Colon (tissue), 2 donors: ENCODE results near the gene ZNRF4.
"Not testable (repeated sequence)": the region's sequence is repeated elsewhere in the genome, so short reads cannot be mapped to it uniquely, and the experiment has no call there.

ENCODE experiments used
- FAIRE-seq: peaks from 2 replicates; lab custom pipeline; 2012; peaks lifted over from hg19 to GRCh38; lab: Jason Lieb, UNC
- donor health status: control.
- donor health status: control.

ZNRF4 gene

DNA sequence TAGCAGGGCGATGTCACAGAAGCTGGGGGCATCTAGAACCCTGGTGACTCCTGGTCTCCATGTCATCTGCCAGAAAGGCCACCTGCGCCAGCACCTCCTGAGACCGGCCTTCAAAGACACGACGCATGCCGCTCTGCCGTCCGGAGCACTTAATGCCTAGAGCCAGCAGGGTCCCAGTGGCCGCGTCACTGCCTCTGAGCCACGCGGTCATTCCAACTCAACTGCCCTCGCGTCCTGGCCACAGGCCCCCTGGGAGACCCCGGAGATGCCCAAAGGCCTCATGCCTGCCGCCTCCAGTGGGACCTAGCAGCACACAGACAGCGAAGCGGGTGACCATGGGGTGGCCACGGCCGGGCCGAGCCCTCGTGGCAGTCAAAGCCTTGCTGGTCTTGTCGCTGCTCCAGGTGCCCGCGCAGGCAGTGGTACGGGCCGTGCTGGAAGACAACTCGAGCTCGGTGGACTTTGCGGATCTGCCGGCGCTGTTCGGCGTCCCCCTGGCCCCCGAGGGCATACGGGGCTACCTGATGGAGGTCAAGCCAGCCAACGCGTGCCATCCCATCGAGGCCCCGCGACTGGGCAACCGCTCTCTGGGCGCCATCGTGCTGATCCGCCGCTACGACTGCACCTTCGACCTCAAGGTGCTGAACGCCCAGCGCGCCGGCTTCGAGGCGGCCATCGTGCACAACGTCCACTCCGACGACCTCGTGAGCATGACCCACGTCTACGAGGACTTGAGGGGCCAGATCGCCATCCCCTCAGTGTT lies at the start of gene ZNRF4:
ZNRF4 (plus strand) TSS at position 51 of the 763 bp plus-strand sequence; CDS start at position 126, 75 bp downstream.
- FAIRE-seq, result no peak

GRCh38 chr19:5406198-5406597 lies 49.0 kb upstream of the ZNRF4 start:
- FAIRE-seq, result not testable (repeated sequence)

GRCh38 chr19:5406816-5407215 lies 48.4 kb upstream of the ZNRF4 start:
- no peak for FAIRE-seq

- no peak for FAIRE-seq
Measured at GRCh38 chr19:5407356-5407755, 47.9 kb upstream of the ZNRF4 start.

DNA sequence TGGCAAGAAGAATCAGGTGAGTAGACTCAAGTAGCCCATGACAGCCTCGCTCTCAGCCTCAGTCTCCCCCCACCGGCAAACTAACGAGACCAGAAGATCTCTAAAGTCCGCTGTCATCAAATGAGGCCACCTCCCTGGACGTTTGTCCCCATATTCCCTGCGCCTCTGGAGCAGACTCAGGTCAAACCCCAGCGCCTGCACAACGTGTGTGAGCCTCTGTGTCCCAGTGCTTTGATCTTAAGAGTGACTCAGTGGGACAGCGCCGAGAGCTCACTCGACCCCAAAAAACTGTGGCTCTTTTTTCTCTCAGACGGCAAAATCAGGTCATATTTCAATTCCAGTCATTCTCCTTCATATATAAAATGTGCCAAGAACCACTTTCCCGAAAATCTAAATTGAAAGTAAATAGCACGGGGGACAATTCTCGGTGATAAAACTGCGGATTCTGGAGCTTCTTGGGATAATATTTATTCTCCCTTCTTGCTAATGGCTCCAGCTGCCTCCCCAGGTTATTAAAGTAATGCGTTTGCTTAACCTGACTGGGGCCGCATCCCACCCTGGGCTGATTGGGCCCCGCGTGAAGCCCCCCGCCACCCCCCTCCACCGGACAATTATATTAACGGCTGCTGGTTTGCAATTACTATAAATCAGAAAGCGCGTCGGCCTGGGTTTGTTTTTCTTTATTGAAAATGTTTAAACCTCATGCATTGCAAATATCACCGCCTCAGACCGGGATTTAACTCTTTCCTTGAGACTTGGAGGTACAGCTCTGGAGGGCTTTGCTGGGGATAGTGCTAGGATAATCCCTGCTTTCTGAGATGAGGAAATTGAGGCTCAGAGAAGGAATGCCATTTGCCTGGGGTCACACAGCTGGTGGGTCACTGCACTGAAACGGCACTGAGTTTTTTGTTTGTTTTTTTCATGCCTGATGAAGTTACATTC lies 37.5 kb upstream of the ZNRF4 start:
- no peak for FAIRE-seq

DNA sequence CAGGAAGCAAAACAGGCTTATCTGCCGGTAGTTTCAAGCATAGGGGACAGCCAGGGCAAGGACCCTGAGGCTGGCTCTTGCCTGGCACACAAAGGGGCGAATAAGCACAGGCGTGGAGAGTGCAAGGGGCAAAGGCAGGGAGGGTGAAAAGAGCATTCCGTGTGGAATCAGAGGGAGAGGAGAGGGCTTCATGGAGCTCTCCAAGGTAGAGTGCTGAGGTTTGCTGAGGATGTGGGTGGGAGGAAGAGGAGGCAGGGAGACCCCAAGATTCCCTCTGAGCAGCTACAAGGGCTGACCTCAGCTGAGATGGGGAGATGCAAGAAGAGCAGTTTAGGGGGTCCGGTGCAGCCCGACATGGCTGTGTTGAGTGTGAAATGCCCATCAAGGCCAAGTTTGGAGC lies 36.5 kb upstream of the ZNRF4 start:
- FAIRE-seq, result no peak

DNA sequence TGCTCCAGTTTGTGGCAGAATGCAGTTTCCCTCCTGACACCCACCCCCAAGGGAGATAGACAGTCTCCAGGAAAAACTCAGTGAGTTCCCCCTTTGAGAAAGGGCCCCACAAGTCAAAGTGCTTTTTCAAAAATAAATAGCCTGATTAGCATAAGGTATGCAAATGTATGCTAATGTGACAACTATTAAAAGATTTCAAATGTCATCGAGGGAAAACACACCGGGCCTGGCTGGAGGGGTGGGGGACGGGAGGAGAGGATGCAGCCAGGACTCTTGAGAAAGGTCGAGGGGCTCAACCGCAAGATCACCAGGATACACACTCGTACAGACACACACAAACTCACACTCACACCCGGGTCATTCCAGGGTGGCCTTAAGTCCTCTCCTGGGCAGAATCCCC lies 34.3 kb upstream of the ZNRF4 start:
- FAIRE-seq, result no peak

GRCh38 chr19:5423567-5424125 lies 31.6 kb upstream of the ZNRF4 start:
- no peak for FAIRE-seq

- no peak for FAIRE-seq
Measured at GRCh38 chr19:5424192-5424973, 30.8 kb upstream of the ZNRF4 start.

DNA sequence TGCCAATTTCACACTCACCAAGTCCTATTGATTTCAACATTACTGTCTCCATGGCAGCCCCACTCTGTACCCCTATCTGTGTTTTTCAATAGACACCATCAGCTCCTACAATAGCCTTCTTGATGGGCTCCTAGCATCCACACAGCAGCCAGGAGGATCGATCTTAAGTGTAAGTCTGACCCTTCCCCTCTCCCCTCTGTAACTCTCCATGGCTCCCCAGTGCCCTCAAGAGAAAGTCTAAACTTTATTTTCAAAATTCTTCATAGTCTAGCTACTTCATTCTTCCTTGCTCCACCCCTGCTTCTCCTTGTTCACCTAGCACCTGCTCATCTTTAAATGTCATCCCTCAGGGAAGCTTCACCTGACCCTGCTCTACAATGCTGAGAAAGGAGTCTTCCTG lies 30.0 kb upstream of the ZNRF4 start:
- FAIRE-seq, result no peak

DNA sequence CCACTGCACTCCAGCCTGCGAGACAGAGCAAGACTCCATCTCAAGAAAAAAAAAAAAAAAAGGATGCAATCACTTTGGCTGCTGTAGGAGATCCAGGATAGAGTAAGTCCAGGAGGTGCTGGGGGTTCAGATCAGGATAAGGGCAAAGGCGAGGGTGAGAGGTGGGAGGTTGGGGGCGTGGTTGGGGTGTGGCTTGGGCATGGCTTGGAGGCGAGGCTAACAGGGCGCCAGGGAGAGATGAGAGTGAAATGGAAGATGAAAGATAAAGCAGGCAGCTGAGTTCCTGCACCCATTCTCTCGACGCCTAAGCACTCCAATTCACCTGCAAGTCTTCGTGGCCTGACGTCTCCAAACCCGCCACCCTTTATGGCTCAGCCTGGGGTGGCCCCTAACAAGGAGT lies 25.0 kb upstream of the ZNRF4 start:
- no peak for FAIRE-seq

GRCh38 chr19:5432687-5433086 lies 22.5 kb upstream of the ZNRF4 start:
- FAIRE-seq, result no peak

GRCh38 chr19:5434351-5434917 lies 20.8 kb upstream of the ZNRF4 start:
- no peak for FAIRE-seq

GRCh38 chr19:5434970-5435641 lies 20.1 kb upstream of the ZNRF4 start:
- FAIRE-seq, result no peak

DNA sequence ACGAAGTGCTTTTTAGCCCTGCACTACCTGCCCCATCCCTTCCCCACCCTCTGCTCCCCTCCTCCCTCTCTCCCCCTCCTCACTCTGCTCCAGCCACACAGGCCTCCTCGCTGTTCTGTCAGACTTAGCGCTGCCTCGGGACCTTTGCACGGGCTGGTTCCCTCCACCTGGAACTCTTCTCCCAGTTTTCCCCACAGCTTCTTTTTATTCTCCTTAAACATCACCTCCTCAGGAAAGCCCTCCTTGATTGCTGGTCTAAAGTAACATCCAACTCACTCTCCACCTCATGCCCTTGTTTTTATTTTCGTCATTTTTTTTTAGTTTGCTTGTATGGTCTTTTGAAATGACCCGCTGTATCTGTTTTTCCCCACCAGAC lies 19.6 kb upstream of the ZNRF4 start:
- no peak for FAIRE-seq

GRCh38 chr19:5436106-5436947 lies 18.9 kb upstream of the ZNRF4 start:
- FAIRE-seq, result no peak

- FAIRE-seq, result no peak
Measured at GRCh38 chr19:5436948-5437306, 18.3 kb upstream of the ZNRF4 start.

GRCh38 chr19:5438756-5439155 lies 16.5 kb upstream of the ZNRF4 start:
- FAIRE-seq, result not testable (repeated sequence)

- FAIRE-seq, result no peak
Measured at GRCh38 chr19:5439452-5439851, 15.8 kb upstream of the ZNRF4 start.

DNA sequence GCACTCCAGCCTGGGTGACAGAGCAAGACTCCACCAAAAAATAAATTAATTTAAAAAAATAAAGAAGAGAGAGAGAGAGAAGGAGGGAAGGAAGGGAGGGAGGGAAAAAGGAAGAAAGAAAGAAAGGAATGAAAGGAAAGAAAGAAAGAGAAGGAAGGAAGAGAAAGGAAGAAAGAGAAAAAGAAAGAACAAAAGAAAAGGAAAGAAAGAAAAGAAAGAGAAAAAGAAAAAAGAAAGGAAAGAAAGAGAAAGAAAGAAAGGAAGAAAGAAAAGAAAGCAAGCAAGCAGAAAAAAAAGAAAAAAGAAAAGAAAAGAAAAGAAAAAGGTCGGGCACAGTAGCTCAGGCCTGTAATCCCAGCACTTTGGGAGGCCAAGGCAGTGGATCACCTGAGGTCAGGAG lies 14.9 kb upstream of the ZNRF4 start:
- FAIRE-seq, result no peak
